HepG2 (cell line): ENCODE data around the gene MAGI1. TPM values are rescaled to one million over a fixed set of nuclear protein-coding genes. Genes with fewer than 3 reads are reported as not detected.

ENCODE experiments used
- ATAC-seq: fragments of 200-7000 bp; cut with Tn5 transposase; 3 replicates; pipeline ENCODE4 v1.9.1; 2020; ENCODE audit warnings: mild to moderate bottlenecking, moderate library complexity
- BruUV-seq: library from RNA; stranded (reverse); fragments of 400-500 nt; replicated peaks from 2 replicates; lab custom pipeline; 2021; lab: Mats Ljungman, UMichigan
- CTCF ChIA-PET: fragments of 300-600 bp; formaldehyde crosslinking; extraction: SDS; loops from one replicate; lab custom pipeline; 2021; ENCODE audit warnings: low total read pairs, inconsistent platforms, low intra/inter-chr PET ratio; lab: Yijun Ruan, JAX
- POLR2A ChIA-PET: fragments of 350-600 bp; sonication (Branson Sonifier 250); formaldehyde crosslinking; loops from one replicate; lab custom pipeline; 2020; ENCODE audit warnings: antibody characterized with exemption, inconsistent platforms; lab: Yijun Ruan, JAX
- DNase-seq: peaks from one replicate; pipeline ENCODE4 v3.0.0-alpha.2; 2015; ENCODE audit warnings: low spot score
- FAIRE-seq: peaks from 3 replicates; lab custom pipeline; 2011; peaks lifted over from hg19 to GRCh38; lab: Jason Lieb, UNC
- H2AFZ ChIP-seq: one replicate; pipeline ENCODE4 v1.6.1; 2011; ENCODE audit warnings: low read length, inconsistent platforms
- H3K27ac ChIP-seq: fragments of 300-600 bp; 3 replicates; pipeline ENCODE4 v1.8.0; 2011; ENCODE audit warnings: mixed run types, mild to moderate bottlenecking, mixed read lengths, low read length, inconsistent platforms; ENCODE audit not compliant: insufficient read depth; ENCODE audit errors: extremely low read length
- H3K27me3 ChIP-seq, 2 experiments: fragments of 200-600 bp in 1 of 2; 2 replicates in 1 of 2; 3 replicates in 1 of 2; pipeline versions ENCODE4 v1.6.0 to v1.8.0; 2011; ENCODE audit warnings: low read length in 2 of 2, mild to moderate bottlenecking in 2 of 2, moderate library complexity in 2 of 2, inconsistent platforms in 1 of 2; ENCODE audit not compliant: insufficient read depth in 2 of 2, control insufficient read depth in 1 of 2
- H3K36me3 ChIP-seq, 2 experiments: fragments of 200-600 bp in 1 of 2; replicated peaks in 1 of 2; 2 replicates in 1 of 2; 3 replicates in 1 of 2; pipeline versions ENCODE4 v1.5.1 to v1.8.0; 2011; ENCODE audit warnings: low read length in 2 of 2, inconsistent platforms in 1 of 2; ENCODE audit not compliant: insufficient read depth in 2 of 2, control insufficient read depth in 1 of 2
- H3K4me1 ChIP-seq: 2 replicates; pipeline ENCODE4 v1.5.1; 2012; ENCODE audit warnings: low read length, inconsistent platforms; ENCODE audit not compliant: insufficient read depth
- H3K4me2 ChIP-seq: 2 replicates; pipeline ENCODE4 v1.6.0; 2011; ENCODE audit warnings: low read depth, low read length, inconsistent platforms
- H3K4me3 ChIP-seq, 3 experiments: fragments of 200-600 bp in 1 of 3; sonication (generic), shearing (Covaris generic) in 1 of 3; replicated peaks in 1 of 3; 2 replicates each; pipeline ENCODE4 v1.5.1; 2011 to 2016; ENCODE audit warnings: low read length in 3 of 3, inconsistent platforms in 2 of 3, low read depth in 2 of 3, mild to moderate bottlenecking in 2 of 3, control low read depth in 1 of 3, mixed read lengths in 1 of 3; ENCODE audit not compliant: insufficient read depth in 1 of 3
- H3K79me2 ChIP-seq: one replicate; pipeline ENCODE4 v1.6.1; 2011; ENCODE audit warnings: low read length, inconsistent platforms; ENCODE audit not compliant: insufficient read depth
- H3K9ac ChIP-seq: 2 replicates; pipeline ENCODE4 v1.6.0; 2011; ENCODE audit warnings: mild to moderate bottlenecking, low read depth, low read length, inconsistent platforms; ENCODE audit not compliant: insufficient read depth
- H3K9me3 ChIP-seq: 2 replicates; pipeline ENCODE4 v1.5.1; 2012; ENCODE audit warnings: mild to moderate bottlenecking, low read length
- H4K20me1 ChIP-seq: 2 replicates; pipeline ENCODE4 v1.6.0; 2011; ENCODE audit warnings: inconsistent platforms, mild to moderate bottlenecking, low read length, moderate library complexity; ENCODE audit not compliant: insufficient read depth
- ADNP ChIP-seq: sonication (generic); formaldehyde crosslinking; IDR thresholded peaks from 2 replicates; pipeline ENCODE4 v1.4.0; 2020; ENCODE audit warnings: missing genetic modification reagents
- ARNT2 ChIP-seq: sonication (generic); formaldehyde crosslinking; IDR thresholded peaks from 2 replicates; pipeline ENCODE4 v1.8.0; 2022; ENCODE audit warnings: mild to moderate bottlenecking, low read depth, missing genetic modification reagents, moderate library complexity
- BRCA1 ChIP-seq: sonication (generic); formaldehyde crosslinking; IDR thresholded peaks from 2 replicates; pipeline ENCODE4 v1.4.0; 2020; ENCODE audit warnings: missing genetic modification reagents
- GTF2F1 ChIP-seq: fragments of 150-350 bp; IDR thresholded peaks from 2 replicates; pipeline ENCODE4 v1.6.1; 2014; ENCODE audit warnings: low read length
- HDAC2 ChIP-seq: sonication (generic); formaldehyde crosslinking; IDR thresholded peaks from 2 replicates; pipeline ENCODE4 v1.4.0; 2020; ENCODE audit warnings: missing genetic modification reagents
- HNF4A ChIP-seq: sonication (generic); formaldehyde crosslinking; IDR thresholded peaks from 2 replicates; pipeline ENCODE4 v1.4.0; 2020; ENCODE audit warnings: missing genetic modification reagents
- HNRNPH1 ChIP-seq: fragments of 200-400 bp; formaldehyde crosslinking; optimal IDR thresholded peaks from 2 replicates; pipeline ENCODE3; 2017; ENCODE audit warnings: mild to moderate bottlenecking, low read depth, low read length
- KDM2A ChIP-seq: sonication (generic); formaldehyde crosslinking; IDR thresholded peaks from 2 replicates; pipeline ENCODE4 v1.4.0; 2020; ENCODE audit warnings: low read depth, missing genetic modification reagents, borderline replicate concordance
- U2AF2 ChIP-seq: fragments of 200-400 bp; formaldehyde crosslinking; IDR thresholded peaks from 2 replicates; pipeline ENCODE4 v1.6.1; 2017; ENCODE audit warnings: low read depth, mild to moderate bottlenecking, low read length
- XRCC5 ChIP-seq: fragments of 200-400 bp; formaldehyde crosslinking; optimal IDR thresholded peaks from 2 replicates; pipeline ENCODE3; 2017; ENCODE audit warnings: mild to moderate bottlenecking, low read length
- ZNF121 ChIP-seq: sonication (generic); formaldehyde crosslinking; IDR thresholded peaks from 2 replicates; pipeline ENCODE4 v1.5.0; 2020; ENCODE audit warnings: mild to moderate bottlenecking, missing genetic modification reagents
- ZNF317 ChIP-seq: sonication (generic); formaldehyde crosslinking; IDR thresholded peaks from 2 replicates; pipeline ENCODE4 v1.5.0; 2020; ENCODE audit warnings: mild to moderate bottlenecking, missing genetic modification reagents
- ZNF496 ChIP-seq: sonication (generic); formaldehyde crosslinking; IDR thresholded peaks from 2 replicates; pipeline ENCODE4 v1.8.1; 2023; ENCODE audit warnings: mild to moderate bottlenecking, moderate library complexity, missing genetic modification reagents; ENCODE audit not compliant: insufficient replicate concordance
- ZNF652 ChIP-seq: IDR thresholded peaks from 2 replicates; pipeline ENCODE4 v1.6.1; 2016; ENCODE audit warnings: low read depth, borderline replicate concordance
- ZNF780A ChIP-seq: sonication (generic); formaldehyde crosslinking; IDR thresholded peaks from 2 replicates; pipeline ENCODE4 v1.8.0; 2022; ENCODE audit warnings: mild to moderate bottlenecking, missing genetic modification reagents, moderate library complexity
- ZNF781 ChIP-seq: sonication (generic); formaldehyde crosslinking; IDR thresholded peaks from 2 replicates; pipeline ENCODE4 v1.5.1; 2020; ENCODE audit warnings: borderline replicate concordance, mild to moderate bottlenecking, missing genetic modification reagents; ENCODE audit errors: not compliant biosample characterization
- ZUFSP ChIP-seq: sonication (generic); formaldehyde crosslinking; IDR thresholded peaks from 2 replicates; pipeline ENCODE4 v1.9.0; 2021; ENCODE audit warnings: missing genetic modification reagents, mild to moderate bottlenecking, borderline replicate concordance
- WGBS: methylation state at CpG from one replicate; pipeline ENCODE4 v1.1.6; 2017; ENCODE audit warnings: low lambda C conversion rate; 5-methylcytosine and 5-hydroxymethylcytosine counted together
- in situ Hi-C: cut with HindIII; loops from 2 replicates; pipeline ENCODE4 v1.10.0; 2017; ENCODE audit warnings: low pct_unique_long_range_greater_than_20kb; ENCODE audit not compliant: extremely low pct_ligation_motif_present
- intact Hi-C: fragments of 100-400 bp; cut with micrococcal nuclease; formaldehyde crosslinking; loops from one replicate; pipeline ENCODE4 v1.10.0; 2022; ENCODE audit not compliant: unreplicated experiment
- polyA plus RNA-seq, 8 experiments: library from polyadenylated mRNA; depleted of rRNA in 3 of 8; stranded (reverse) in 7 of 8; unstranded in 1 of 8; fragments of >200 nt; fragmentation: Illumina TruSeq in 4 of 8; extraction: Trizol in 4 of 8; gene quantifications; 2 replicates each; pipeline versions ENCODE4 v1.2.1 to v1.2.3, GENCODE V29; 2011 to 2016; ENCODE audit warnings: low read depth in 4 of 8, missing spikeins in 1 of 8, mixed read lengths in 1 of 8; ENCODE audit not compliant: insufficient read depth in 1 of 8
- total RNA-seq, 5 experiments: library from RNA; depleted of rRNA; stranded (reverse); fragments of >200 nt; fragmentation: Illumina TruSeq; extraction: Trizol; gene quantifications; 2 replicates each; pipeline ENCODE4 v1.2.3, GENCODE V29; 2016; ENCODE audit warnings: low read depth in 1 of 5

MAGI1 gene
- total and polyA plus RNA-seq, 2 of the 13 experiments (the other 11 are each of a cell fraction or from before 2014, with no cell fraction given): 22.2 to 26.0 TPM

- 95% methylated on average over 1 of the region's 1 CpG for WGBS
- TF ChIP-seq HDAC2: no peak
- no peak for TF ChIP-seq ZUFSP (CRISPR knock-in tag)
- no peak for TF ChIP-seq ZNF652 (CRISPR knock-in tag)
- TF ChIP-seq ARNT2 (CRISPR knock-in tag): no peak
- TF ChIP-seq ZNF317 (CRISPR knock-in tag): no peak
- TF ChIP-seq ZNF121 (CRISPR knock-in tag): no peak
- TF ChIP-seq GTF2F1: no peak
- no peak for TF ChIP-seq BRCA1
- TF ChIP-seq HNRNPH1: no peak
- TF ChIP-seq ZNF780A: no peak
- TF ChIP-seq HNF4A (CRISPR knock-in tag): no peak
- TF ChIP-seq ZNF781 (CRISPR knock-in tag): no peak
- no peak for TF ChIP-seq ZNF496
- no peak for TF ChIP-seq KDM2A (CRISPR knock-in tag)
- TF ChIP-seq ADNP (CRISPR knock-in tag): no peak
- TF ChIP-seq U2AF2: no peak
- no peak for TF ChIP-seq XRCC5
- H3K27me3 ChIP-seq: no peaks in the 10 kb centered on the region
- FAIRE-seq (no peak), ATAC-seq (no peak), DNase-seq (no peak)
- H3K9ac ChIP-seq: no peak overlapping the region
- H4K20me1 ChIP-seq: peaks cover 31% of the 10 kb centered on the region
- H2AFZ ChIP-seq: no peak overlapping the region
- H3K9me3 ChIP-seq: no peaks in the 10 kb centered on the region
- no peak overlapping the region for H3K4me3 ChIP-seq
- ChIA-PET POLR2A (no interaction called here), CTCF (no interaction called here)
- BruUV-seq: no TSS peak
- H3K27ac ChIP-seq: no peak overlapping the region
- in situ Hi-C loops (loop anchor here (10.0 kb wide), 2 partner anchors 299 to 389 kb away; no protein-coding TSS in a partner anchor), intact Hi-C loops (no loop called here)
- peaks cover 28% of the 10 kb centered on the region for H3K4me1 ChIP-seq
- H3K79me2 ChIP-seq: peaks cover 15% of the 10 kb centered on the region
- H3K36me3 ChIP-seq: no peaks in the 10 kb centered on the region; a peak in 2 of 5 replicates
- no peak overlapping the region for H3K4me2 ChIP-seq
Measured at GRCh38 chr3:65733459-65733858, 305.3 kb downstream of the MAGI1 start.
